K562 (cell line): ENCODE data around the gene MAPKAPK3. TPM values are rescaled to one million over a fixed set of nuclear protein-coding genes. Genes with fewer than 3 reads are reported as not detected.

Experiments
- ATF1 ChIP-seq, 2 experiments: fragments of 450-650 bp in 1 of 2; IDR thresholded peaks; 2 replicates each; pipeline ENCODE4 v1.6.1; 2016; ENCODE audit warnings: missing compliant biosample characterization in 1 of 2, missing genetic modification characterization in 1 of 2
- ATF6 ChIP-seq: sonication (generic); formaldehyde crosslinking; IDR thresholded peaks from 2 replicates; pipeline ENCODE4 v1.4.0; 2020; ENCODE audit warnings: mild to moderate bottlenecking, missing genetic modification reagents
- CC2D1A ChIP-seq: fragments of 450-650 bp; IDR thresholded peaks from 2 replicates; pipeline ENCODE4 v1.6.1; 2017; ENCODE audit warnings: mild to moderate bottlenecking
- CSDE1 ChIP-seq, 2 experiments: fragments of 450-650 bp; IDR thresholded peaks; 2 replicates each; pipeline ENCODE4 v1.6.1; 2016; ENCODE audit warnings: mild to moderate bottlenecking in 1 of 2
- HNRNPK ChIP-seq: fragments of 200-400 bp; formaldehyde crosslinking; IDR thresholded peaks from one replicate; pipeline ENCODE4 v1.6.1; 2018; ENCODE audit warnings: mild to moderate bottlenecking, low read depth, low read length; ENCODE audit not compliant: poor library complexity, severe bottlenecking
- IRF2 ChIP-seq: sonication (generic); formaldehyde crosslinking; IDR thresholded peaks from 2 replicates; pipeline ENCODE4 v1.8.1; 2022; ENCODE audit warnings: mild to moderate bottlenecking, missing genetic modification reagents
- NCOA6 ChIP-seq: fragments of 450-650 bp; IDR thresholded peaks from 2 replicates; pipeline ENCODE4 v1.6.1; 2017; ENCODE audit warnings: mild to moderate bottlenecking
- PATZ1 ChIP-seq: fragments of 250-450 bp; sonication (Bioruptor Pico); IDR thresholded peaks from 2 replicates; pipeline ENCODE4 v1.5.0; 2020; ENCODE audit warnings: mild to moderate bottlenecking, borderline replicate concordance
- POLR2H ChIP-seq: IDR thresholded peaks from 2 replicates; pipeline ENCODE4 v1.6.1; 2016; ENCODE audit warnings: missing genetic modification characterization, low read depth, mild to moderate bottlenecking, control low read depth, missing compliant biosample characterization, moderate library complexity
- PRDM10 ChIP-seq: fragments of 450-650 bp; IDR thresholded peaks from 2 replicates; pipeline ENCODE4 v1.6.1; 2018; ENCODE audit not compliant: partially characterized antibody
- PRMT5 ChIP-seq: sonication (generic); formaldehyde crosslinking; IDR thresholded peaks from 2 replicates; pipeline ENCODE4 v1.5.0; 2020; ENCODE audit warnings: missing genetic modification reagents
- RAD21 ChIP-seq, 2 experiments: fragments of 250-450 bp in 1 of 2; fragments of 450-650 bp in 1 of 2; sonication (Bioruptor Pico) in 1 of 2; formaldehyde crosslinking in 1 of 2; IDR thresholded peaks in 1 of 2; conservative IDR thresholded peaks in 1 of 2; 2 replicates each; pipeline versions ENCODE4 v1.4.0 to v1.8.0; 2020 to 2022; ENCODE audit warnings: mild to moderate bottlenecking in 2 of 2, moderate library complexity in 1 of 2
- RFX1 ChIP-seq: fragments of 450-650 bp; IDR thresholded peaks from 2 replicates; pipeline ENCODE4 v1.6.1; 2016; ENCODE audit warnings: mild to moderate bottlenecking, moderate library complexity
- RFX7 ChIP-seq: fragments of 250-450 bp; sonication (Bioruptor Pico); IDR thresholded peaks from 2 replicates; pipeline ENCODE4 v1.5.1; 2021; ENCODE audit warnings: mild to moderate bottlenecking
- SNIP1 ChIP-seq: fragments of 450-650 bp; IDR thresholded peaks from 2 replicates; pipeline ENCODE4 v1.7.1; 2017; ENCODE audit warnings: low read depth, mild to moderate bottlenecking
- TAL1 ChIP-seq: fragments of 450-650 bp; IDR thresholded peaks from 2 replicates; pipeline ENCODE4 v1.6.1; 2016; ENCODE audit warnings: mild to moderate bottlenecking
- ZBTB26 ChIP-seq: fragments of 450-650 bp; formaldehyde crosslinking; IDR thresholded peaks from 2 replicates; pipeline ENCODE4 v1.4.0; 2022; ENCODE audit warnings: missing genetic modification characterization
- ZKSCAN1 ChIP-seq: fragments of 150-350 bp; IDR thresholded peaks from 2 replicates; pipeline ENCODE4 v1.6.1; 2016; ENCODE audit warnings: low read depth, low read length
- ZNF274 ChIP-seq: IDR thresholded peaks from 2 replicates; pipeline ENCODE4 v1.6.1; 2011; ENCODE audit warnings: low read depth, mild to moderate bottlenecking, low read length, moderate library complexity, borderline replicate concordance
- ZNF551 ChIP-seq: fragments of 250-450 bp; sonication (Bioruptor Pico); IDR thresholded peaks from 2 replicates; pipeline ENCODE4 v1.5.0; 2021; ENCODE audit warnings: mild to moderate bottlenecking, moderate library complexity
- ZSCAN29 ChIP-seq: fragments of 450-650 bp; IDR thresholded peaks from 2 replicates; pipeline ENCODE4 v1.6.1; 2017
- polyA plus RNA-seq, 8 experiments: library from polyadenylated mRNA; depleted of rRNA in 4 of 8; stranded (reverse) in 5 of 8; unstranded in 3 of 8; fragments of >200 nt; fragmentation: Nextera tagmentation in 2 of 8; fragmentation: Illumina TruSeq in 1 of 8; extraction: Ambion mirVana in 2 of 8; extraction: Trizol in 1 of 8; gene quantifications; 2 replicates each; pipeline versions ENCODE4 v1.2.1 to v1.2.3, GENCODE V29; 2011 to 2014; ENCODE audit warnings: inconsistent platforms in 1 of 8, missing spikeins in 1 of 8
- total RNA-seq, 7 experiments: library from RNA; depleted of rRNA in 6 of 7; stranded (reverse); fragments of >200 nt in 6 of 7; fragmentation: Illumina TruSeq in 2 of 7; extraction: Trizol in 2 of 7; gene quantifications; 2 replicates each; pipeline versions ENCODE4 v1.2.1 to v1.2.3, GENCODE V29; 2011 to 2021; ENCODE audit warnings: low replicate concordance in 1 of 7

The MAPKAPK3 gene
- total and polyA plus RNA-seq, 9 of the 15 experiments (the other 6 are each of a cell fraction or from before 2014, with no cell fraction given): 8.0 to 56.4 (median 41.2) TPM

GRCh38 chr3:50652709-50653108 is 35.8 kb downstream of the MAPKAPK3 start (continued):
- TF ChIP-seq ZNF274 (no peak), HNRNPK (no peak), POLR2H (tag) (no peak), RAD21 (CRISPR knock-in tag; conservative IDR thresholded peaks at IDR 0.05 in 1 of 2, IDR thresholded peaks at IDR 0.05 in 1 of 2) (peak; percentile 30 to 65), ATF1 (CRISPR knock-in tag; IDR thresholded peaks at IDR 0.05) (no peak), ATF1 (tag; IDR thresholded peaks at IDR 0.05) (no peak), RFX1 (no peak), ATF6 (CRISPR knock-in tag) (no peak), CSDE1 (IDR thresholded peaks at IDR 0.05) (no peak), ZSCAN29 (no peak), NCOA6 (no peak), TAL1 (no peak), PRMT5 (no peak), ZBTB26 (CRISPR knock-in tag) (no peak), CC2D1A (no peak), IRF2 (no peak), ZNF551 (CRISPR knock-in tag) (no peak), ZKSCAN1 (peak; percentile 99), SNIP1 (no peak), PATZ1 (no peak), RFX7 (CRISPR knock-in tag) (no peak), PRDM10 (no peak)
